Measurements from ENCODE around the gene TAS2R41.
"Not testable (repeated sequence)": the region's sequence is repeated elsewhere in the genome, so short reads cannot be mapped to it uniquely, and the experiment has no call there.

TAS2R41 gene

DNA sequence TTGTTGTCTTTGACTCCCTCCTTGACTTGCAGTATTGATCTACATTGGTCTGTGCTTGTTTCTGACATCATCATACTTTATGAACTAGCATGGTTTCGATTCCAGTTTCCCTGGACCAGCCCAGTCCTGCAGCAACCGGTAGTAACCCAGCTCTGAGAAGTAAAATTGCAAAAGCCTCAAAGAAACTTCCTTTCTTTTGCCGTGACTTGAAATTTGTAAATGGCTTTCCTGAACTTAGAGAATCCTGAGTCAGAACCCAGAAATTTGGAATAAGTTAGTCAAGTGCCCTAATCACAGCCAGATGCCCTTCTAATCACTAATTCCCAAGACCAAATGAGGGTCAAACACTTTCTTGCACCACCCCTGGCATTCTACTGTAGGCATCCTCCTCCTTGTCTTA lies 19.4 kb upstream of the TAS2R41 start:
- DNase-seq = no peak

DNA sequence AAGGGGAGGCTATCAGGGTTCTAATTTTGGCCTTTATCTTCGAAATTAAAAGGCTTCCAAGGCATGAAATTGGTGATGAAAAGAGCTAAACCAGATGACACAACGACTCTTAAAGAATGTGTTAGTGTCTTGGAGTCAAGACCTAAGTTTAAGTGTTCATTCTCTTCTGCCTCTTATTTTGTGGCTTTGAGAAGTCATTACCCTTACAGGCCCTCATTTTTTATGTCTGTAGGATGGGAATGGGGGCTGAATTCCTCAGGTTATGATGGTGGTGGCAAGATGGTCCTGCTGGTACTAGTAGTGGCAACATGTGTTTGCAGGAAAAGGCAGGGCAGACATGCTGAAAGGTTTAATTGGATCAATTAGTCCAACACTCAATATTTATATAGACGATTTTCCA lies 19.0 kb upstream of the TAS2R41 start:
- DNase-seq = no peak

DNA sequence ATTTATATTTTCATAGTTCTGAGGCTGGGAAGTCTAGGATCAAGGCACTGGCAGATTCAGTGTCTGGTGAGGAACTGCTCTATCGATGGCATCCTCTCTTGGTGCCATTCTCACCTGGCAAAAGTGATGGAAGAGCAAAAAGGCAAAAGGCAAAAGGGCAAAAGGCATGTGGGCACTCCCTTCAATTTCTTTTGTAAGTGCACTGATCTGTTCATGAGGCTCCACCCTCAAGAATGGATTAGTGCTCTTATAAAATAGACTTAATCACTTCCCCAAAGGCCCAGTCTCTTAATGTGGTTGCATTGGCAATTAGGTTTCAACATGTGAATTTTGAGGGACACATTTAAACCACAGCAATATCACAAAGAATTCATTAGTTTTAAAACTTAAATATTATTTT lies 18.3 kb upstream of the TAS2R41 start:
- DNase-seq = no peak

DNA sequence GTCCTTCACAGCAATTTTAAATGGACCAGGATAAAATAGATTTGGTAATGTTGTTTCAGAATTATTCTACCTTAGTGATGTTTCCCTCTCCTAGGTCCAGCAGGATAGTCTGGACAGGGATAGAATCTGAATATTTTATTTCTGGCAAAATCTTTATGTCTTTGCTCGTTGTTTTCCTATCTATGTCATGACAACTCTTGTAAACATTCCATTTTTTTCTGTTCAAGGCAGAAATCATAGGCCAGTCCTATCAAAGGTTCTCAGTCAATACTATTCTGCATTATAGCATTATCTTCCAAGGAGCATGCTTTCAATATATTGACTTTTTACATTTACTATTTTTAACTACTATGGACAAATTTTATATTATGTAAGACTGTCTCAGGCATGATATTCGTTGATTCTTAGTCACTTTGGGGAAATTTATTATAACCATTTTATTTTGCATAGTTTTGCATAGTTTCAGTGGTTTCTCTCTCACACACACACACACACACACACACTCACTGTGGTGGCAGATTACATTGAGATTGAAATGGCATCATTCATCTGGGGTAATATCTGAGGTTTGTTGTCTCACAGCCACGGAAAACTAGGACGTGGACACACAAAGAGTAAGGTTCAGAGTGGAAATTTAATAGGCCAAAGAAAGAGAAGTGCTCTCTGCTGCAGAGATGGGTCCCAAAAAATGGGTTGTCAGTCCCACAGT lies 17.2 kb upstream of the TAS2R41 start:
- no peak for DNase-seq

DNA sequence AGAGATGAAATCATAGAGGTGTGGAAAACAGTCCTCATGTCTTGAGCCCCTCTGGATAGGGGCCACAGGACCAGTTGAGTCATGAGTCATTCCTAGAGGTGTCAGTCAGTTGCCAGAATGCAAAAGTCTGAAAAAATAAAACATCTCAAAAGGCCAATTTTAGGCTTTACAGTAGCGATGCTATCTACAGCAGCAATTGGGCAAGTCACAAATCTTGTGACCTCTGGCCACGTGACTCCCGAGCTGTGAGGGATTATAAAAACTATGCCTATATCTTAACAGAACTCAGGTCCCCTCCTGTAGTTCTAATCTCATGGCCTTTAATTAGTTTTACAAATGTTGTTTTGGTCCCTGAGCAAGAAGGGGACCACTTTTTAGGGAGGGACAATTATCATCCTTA lies 15.6 kb upstream of the TAS2R41 start:
- DNase-seq = no peak

DNA sequence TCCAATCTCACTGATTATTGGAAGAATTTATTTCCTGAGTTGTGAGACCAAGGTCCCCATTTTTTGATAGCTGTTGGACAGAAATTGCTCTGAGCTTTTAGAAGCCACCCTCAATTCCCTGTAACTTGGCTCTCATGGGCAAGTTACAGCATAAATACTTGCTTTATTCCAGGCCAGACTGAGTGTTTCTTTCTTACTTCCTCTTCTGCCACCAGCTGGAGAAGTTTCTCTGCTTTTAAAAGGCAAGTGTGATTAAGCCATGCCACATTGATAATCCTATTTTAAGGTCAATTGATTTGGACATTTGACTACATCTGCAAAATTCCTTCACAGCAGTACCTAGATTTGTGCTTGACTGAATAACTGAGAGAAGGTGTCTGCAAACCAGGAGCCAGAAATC lies 14.1 kb upstream of the TAS2R41 start:
- DNase-seq = no peak

DNA sequence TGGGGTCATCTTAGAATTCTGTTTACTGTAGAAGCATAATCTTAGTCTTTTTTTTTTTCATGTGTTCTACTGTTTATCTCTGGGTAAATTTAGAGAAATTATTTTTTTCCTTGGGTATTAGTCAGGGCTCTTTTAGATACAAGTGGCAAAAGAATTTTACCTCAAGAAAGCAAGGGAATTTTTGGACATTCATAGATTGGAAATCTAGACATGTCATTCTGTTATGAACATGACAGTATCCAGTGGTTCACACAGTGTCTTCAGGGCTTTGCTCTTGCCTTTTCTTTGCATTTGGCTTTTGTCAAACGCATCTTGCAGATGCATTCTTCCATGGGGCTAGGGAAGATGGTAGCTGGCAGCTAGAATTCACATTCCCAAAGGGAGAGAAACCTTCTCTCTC lies 13.7 kb upstream of the TAS2R41 start:
- no peak for DNase-seq

DNA sequence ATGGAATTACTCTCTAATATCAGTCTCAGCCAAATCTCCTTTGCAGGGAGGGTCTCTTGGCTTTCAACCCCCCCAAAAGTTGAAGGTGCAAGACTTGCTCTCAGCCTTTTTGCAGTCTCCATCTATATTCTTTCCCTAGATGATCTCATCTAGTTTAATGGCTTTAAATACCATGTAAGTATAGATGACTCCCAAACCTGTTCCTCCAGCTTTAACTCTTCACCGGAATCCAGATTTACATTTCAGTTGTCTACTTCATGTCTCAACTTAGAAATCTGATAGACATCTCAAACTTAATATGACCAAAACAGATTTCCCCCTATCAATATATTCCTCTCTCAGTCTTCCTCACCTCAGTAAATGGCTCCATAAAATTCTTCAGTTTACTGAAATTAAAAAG lies 9.9 kb upstream of the TAS2R41 start:
- DNase-seq = no peak

DNA sequence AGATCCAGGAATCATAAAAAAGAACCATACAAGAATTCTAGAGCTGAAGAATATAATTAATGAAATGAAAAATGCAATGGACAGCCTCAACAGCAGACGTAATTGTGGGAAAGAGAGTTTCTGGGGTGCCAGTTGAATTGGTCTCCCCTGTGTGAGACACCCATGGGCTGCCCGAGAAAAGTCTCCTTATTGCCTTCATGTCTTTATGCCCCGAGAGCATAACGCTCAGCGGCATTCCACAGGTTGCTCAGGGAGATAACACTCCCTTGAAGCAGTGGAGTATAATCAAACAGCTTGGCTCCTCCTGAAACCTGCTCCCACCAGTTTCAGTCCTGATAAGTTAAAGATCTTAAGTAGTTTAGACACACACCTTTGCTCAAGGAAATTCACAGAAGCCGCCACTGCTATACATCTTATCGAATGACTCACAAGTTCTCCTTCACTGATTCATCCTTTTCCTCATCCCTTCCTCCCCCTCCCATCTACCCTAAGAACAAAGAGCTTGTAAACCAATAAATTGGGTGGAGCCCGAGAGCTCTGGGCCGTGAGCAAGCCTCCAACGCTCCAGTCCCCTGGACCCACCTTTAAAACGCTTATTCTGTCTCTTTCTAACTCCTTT lies 5.5 kb upstream of the TAS2R41 start:
- not testable (repeated sequence) for DNase-seq

DNA sequence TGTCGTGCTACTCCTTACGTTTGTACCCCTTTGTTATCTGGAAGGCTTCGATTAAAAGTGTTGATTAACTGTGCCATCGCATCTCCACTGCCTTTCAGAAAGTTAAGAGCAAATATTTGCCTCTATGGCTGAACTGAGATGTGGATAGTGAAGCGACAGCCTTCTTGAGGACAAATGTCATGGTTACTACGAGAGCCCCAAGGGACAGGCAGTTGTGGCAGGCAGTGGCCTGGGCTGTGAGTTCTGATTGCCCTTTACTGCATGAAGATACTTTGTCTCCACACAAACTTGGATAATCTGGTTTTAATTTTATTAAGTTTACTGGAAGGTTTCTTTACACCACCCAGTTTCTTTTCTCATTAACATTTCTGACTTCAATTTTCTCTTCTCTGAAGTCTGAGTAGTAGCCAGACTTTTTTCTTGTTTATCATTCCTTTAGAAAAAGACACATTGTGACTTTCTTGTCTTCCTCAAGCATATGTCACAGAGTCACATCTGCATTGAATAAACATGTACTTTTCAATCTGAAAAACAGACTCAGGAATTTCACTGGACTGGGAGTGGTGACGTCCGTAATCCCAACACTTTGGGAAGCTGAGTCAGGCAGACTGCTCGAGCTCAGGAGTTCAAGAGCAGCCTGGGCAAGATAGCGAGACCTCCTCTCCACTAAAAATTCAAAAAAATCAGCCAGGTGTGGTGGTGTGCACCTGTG lies 1.5 kb downstream of the TAS2R41 start:
- no peak for DNase-seq

DNA sequence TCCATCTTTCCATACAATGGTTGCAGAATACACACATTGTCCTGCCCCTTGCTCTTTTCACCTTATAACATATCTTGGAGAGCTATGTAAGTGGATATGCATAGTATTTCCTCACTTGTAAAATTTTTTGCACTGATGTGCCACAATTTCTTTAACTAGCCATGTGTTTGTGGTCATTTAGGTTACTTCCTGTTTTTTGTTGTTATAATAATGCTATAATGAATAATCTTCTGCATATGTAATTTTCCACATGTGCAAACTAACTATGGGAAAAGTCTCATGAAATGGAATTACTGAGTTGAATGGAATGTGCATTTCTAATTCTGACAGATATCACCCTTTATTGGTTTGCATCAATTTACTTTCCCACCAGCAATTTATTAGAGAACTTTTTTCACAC lies 2.8 kb downstream of the TAS2R41 start:
- DNase-seq = no peak

DNA sequence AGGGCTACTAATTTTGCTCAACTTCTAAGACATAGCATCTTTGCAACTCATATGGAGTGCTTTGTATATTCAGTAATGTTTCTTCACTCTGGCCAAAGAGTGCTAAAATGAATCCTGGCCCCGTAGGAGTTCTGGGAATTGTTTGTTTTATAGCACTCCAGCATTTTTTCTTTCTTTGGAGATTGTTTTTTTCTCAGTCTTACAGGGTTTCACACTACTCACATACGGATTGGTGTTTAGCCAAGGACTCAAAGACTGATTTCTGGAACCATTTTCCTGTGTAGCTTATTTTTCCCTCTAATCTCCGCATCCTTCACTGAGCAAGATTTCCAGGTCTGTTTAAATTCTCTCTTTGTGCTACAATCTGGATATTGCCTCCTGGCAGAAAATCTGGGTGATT lies 6.4 kb downstream of the TAS2R41 start:
- no peak for DNase-seq

DNA sequence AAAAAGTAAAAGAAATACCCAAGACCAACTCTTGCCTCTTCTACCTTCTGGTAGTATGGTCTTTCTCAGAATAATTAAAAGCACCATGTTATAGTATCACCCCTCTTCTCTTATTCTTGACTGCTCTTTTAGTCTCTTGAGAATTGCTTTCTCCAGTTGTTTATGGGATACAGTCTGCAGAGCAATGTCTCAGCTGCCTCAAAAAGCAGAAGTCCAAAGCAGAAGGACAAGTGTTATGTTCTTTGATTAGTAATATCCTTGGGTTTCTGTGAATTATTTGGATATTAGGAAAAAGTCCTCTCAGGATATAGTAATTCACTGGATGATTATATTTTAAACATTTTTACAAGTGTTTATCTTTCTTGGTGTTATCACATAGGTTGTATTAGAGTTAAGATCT lies 7.4 kb downstream of the TAS2R41 start:
- DNase-seq = no peak

DNA sequence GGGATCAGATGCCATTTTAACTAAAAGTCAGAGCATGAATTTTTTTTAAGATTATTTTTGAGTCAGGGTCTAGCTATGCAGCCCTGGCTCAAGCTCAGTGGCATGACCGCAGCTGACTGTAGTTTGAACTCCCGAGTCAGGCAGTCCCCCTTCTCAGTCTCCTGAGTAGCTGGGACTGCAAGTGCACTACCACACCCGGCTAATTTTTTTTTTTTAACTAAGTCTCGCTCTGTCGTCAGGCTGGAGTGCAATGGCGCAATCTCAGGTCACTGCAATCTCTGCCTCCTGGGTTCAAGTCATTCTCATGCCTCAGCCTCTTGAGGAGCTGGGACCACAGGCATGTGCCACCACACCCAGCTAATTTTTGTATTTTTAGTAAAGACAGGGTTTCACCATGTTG lies 7.8 kb downstream of the TAS2R41 start:
- DNase-seq = no peak

DNA sequence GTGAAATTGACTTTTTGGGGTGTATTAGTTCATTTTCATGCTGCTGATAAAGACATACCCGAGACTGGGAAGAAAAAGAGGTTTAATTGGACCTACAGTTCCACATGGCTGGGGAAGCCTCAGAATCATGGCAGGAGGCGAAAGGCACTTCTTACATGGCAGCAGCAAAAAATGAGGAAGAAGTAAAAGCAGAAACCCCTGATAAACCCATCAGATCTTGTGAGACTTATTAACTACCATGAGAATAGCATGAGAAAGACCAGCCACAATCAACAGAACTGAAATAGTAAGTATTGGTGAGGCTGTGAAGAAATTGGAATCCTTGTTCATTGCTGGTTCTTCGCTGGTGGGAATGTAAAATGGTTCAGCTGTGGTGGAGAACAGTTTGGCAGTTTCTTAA lies 8.6 kb downstream of the TAS2R41 start:
- not testable (repeated sequence) for DNase-seq

DNA sequence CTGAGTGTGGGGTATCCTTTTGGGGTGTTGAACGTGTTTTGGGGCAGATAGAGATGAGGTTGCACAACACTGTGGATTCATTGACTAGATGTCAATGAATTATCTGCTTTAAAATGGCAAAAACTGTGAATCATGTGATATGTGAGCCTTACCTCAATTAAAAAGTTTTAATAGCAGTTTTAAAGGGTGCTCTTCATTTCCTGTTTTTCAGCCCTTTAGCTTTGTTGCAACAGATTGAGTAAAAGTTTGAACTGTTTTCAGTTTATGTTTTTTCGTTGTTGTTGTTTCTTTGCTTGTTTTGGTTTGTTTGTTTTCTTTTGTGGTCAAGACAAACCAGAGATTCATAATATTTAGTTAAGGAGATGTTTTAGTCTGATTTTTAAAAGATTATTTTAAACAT lies 9.4 kb downstream of the TAS2R41 start:
- no peak for DNase-seq

DNA sequence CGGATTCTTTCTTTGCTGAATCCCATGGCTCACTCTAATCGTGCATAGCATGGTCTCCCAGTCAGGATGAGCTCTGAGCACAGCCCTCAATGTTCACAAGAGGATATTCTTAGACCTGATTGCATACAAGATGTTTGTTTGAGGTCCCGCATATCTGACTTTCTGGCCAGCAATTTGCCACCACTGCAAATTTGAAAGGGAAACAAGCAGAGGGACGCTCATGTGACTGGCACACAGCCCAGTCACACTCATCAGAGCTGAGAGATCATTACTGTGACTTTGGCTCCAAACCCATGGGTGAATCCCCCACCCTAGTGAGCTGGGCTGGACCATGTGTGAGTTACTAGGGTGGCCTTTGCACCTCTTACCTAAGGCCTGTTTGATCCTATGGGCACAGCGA lies 9.9 kb downstream of the TAS2R41 start:
- DNase-seq = no peak

DNA sequence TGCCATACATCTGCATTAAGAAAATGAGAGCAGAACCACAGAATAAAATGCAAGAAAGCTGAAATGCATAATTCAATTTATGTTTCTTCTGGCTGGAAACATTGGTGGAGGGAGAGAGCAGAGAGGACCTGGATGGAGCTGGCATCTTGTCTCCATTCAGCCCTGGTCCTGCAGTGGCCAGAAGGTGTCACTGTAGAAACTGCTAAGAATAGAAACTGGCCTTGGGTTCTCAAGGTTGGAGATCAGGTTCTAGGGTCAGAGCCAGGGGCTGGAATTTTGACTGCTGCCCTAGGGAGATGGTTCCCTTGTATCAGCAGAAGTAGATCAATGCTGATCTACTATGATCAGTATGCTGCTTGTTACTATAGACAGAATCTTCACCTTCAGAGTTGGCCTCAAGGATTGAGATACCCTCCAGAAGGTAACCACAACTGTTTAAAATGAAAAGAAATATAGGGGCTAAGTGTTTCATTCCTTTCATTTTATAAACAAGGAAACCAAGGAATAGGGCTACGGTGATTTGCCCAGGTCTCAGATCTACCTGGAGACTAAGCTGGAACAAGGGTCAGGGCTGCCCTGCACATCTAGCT lies 13.1 kb downstream of the TAS2R41 start:
- DNase-seq = no peak

DNA sequence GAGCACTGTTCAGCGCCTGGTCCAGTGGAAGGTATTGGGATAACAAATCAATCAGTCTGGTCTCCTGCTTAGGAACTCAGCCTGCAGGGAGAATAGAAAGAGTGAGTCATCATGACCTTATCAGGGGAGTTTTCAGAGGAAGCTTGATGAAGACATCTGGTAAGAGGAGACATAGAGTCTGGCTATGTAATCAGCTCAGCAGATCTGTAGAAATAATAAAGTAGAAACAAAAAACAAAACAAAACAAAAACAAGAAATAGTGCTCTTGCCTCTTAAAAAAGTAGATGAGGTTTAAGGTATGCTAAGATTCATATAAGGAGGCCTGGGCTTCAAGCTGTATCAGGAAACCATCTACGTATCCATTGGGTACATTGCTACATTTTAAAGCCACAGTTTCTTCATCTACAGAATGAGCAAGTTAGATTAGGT lies 14.4 kb downstream of the TAS2R41 start:
- DNase-seq = no peak

DNA sequence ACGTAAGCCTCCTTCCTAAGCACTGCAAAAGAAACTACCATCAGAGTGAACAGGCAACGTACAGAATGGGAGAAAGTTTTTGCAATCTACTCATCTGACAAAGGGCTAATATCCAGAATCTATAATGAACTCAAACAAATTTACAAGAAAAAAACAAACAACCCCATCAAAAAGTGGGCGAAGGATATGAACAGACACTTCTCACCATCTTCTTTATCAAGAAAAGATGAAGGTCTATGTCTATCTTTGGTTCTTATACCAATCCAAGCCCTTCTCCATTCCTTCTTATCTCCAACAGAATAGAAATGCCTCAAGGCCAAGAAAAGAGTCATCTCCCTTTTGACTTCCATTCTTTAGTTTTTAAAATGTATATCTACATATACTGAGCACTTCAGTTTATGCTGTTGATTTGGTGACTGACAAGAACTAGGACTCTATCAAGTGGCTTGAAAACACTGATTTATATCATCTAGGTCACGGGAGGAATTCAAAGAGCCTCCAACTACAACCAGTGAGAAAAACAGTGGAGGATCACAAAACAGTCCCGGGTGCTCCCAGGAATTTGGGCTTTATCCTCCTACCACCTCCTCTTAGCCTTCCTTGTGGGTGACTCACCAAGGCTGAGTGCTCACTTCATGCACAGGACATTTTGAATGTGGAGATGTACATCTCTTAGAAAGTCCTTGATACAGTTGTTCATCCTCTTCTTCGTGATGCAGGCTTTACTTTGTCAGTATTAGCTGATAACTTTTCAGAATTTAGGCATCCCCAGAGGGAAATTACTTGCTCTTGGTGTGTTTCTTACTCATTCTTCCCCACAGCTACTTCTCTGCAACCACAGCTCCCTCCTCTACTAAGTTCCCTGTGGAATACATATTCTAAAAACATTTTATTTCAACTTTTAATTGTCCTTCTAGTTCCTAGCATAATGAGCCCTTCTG lies 15.4 kb downstream of the TAS2R41 start:
- DNase-seq = no peak

DNA sequence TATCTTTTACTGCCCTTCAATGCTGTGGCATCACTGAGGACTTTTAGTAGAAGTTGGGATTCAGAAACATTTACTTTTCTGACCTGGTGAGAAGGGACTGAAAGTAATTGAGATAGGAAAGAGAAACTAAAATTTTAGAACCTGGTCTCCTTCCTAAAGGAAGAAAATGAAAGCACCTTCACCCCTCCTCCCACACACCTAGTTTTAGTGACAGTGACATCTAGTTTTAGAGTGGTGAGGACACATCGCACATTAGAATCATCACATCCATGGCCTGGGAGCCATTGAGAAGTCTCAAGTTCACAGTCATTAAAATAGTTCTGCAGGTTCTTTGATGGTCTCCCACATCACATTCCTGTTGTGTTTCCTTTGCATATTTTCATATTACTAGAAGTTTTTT lies 16.1 kb downstream of the TAS2R41 start:
- no peak for DNase-seq

DNA sequence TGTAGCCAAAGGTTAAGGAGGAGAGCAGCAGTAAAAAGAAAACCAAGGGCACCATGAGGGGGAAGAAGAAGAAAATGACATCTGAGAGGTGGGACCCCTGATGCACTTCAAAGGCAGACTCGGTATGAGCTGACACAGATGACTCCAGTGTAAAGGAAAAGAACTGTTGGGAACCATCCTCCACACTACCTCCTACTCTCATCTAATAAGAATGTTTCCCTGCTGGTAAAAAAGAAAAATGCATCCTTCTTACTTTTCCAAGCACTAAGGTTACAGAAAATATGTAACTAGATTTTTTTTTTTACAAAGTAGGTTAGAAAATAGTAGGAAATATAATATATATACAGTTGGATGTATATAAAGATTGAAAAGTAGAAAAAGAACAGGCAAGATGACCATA lies 16.9 kb downstream of the TAS2R41 start:
- no peak for DNase-seq

DNA sequence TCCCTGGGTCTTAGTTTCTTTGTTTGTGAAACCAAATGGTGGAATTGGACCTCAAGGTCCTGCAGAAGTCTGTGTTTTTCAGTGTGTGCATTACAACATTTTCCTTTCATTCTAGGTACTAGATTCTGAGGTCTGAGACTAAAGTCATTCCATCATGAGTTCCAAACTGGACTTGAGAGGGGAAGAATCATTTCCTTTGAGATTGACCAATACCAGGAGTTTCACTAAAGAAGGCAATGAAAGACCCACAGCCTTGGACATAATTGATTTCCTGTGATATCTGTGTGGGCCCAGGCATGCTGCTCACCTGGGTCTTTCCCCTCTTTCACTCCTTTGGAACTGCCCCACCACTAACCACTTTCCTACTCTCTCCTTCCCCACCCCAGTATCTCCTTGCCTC lies 18.2 kb downstream of the TAS2R41 start:
- no peak for DNase-seq
